Endothelial cell of umbilical vein (primary cell): ENCODE measurements around the gene PSTPIP1.

Experiments
- CTCF ChIP-seq, 2 donors: IDR thresholded peaks; 1 replicate in 1 of 2; 2 replicates in 1 of 2; pipeline ENCODE4 v1.5.1; 2011; ENCODE audit warnings: low read length in 2 of 2, mild to moderate bottlenecking in 2 of 2, moderate library complexity in 2 of 2, control low read depth in 1 of 2, inconsistent platforms in 1 of 2, low read depth in 1 of 2; ENCODE audit not compliant: insufficient read depth in 1 of 2; ENCODE audit errors: extremely low read depth in 1 of 2
- MYC ChIP-seq: IDR thresholded peaks from one replicate; pipeline ENCODE4 v1.6.1; 2011; ENCODE audit warnings: mild to moderate bottlenecking, low read depth, low read length
- POLR2A ChIP-seq: IDR thresholded peaks from 2 replicates; pipeline ENCODE4 v1.6.1; 2012; ENCODE audit warnings: low read depth, mild to moderate bottlenecking, control low read depth, low read length
- POLR2AphosphoS5 ChIP-seq: IDR thresholded peaks from 2 replicates; pipeline ENCODE4 v1.6.1; 2012; ENCODE audit warnings: low read depth, mild to moderate bottlenecking, control low read depth, low read length, moderate library complexity; ENCODE audit not compliant: insufficient read depth

GRCh38 chr15:77035999-77036471, 41.1 kb downstream of the PSTPIP1 start:
- TF ChIP-seq CTCF (IDR thresholded peaks at IDR 0.05; ENCODE audit: extremely low read depth in 1 of 2, insufficient read depth in 1 of 2, low read depth in 1 of 2, low read length in 2 of 2) = no peak
- TF ChIP-seq MYC = no peak
- TF ChIP-seq POLR2A = no peak
- TF ChIP-seq POLR2AphosphoS5 = no peak
